SH-SY5Y (cell line): ENCODE measurements around the gene DENND1C.

Experiments used
- GATA2 ChIP-seq: IDR thresholded peaks from 2 replicates; pipeline ENCODE4 v1.6.1; 2011; ENCODE audit warnings: mild to moderate bottlenecking, low read depth, low read length
- GATA3 ChIP-seq: IDR thresholded peaks from 2 replicates; pipeline ENCODE4 v1.6.1; 2011; ENCODE audit warnings: low read depth, mild to moderate bottlenecking, low read length, moderate library complexity

DNA sequence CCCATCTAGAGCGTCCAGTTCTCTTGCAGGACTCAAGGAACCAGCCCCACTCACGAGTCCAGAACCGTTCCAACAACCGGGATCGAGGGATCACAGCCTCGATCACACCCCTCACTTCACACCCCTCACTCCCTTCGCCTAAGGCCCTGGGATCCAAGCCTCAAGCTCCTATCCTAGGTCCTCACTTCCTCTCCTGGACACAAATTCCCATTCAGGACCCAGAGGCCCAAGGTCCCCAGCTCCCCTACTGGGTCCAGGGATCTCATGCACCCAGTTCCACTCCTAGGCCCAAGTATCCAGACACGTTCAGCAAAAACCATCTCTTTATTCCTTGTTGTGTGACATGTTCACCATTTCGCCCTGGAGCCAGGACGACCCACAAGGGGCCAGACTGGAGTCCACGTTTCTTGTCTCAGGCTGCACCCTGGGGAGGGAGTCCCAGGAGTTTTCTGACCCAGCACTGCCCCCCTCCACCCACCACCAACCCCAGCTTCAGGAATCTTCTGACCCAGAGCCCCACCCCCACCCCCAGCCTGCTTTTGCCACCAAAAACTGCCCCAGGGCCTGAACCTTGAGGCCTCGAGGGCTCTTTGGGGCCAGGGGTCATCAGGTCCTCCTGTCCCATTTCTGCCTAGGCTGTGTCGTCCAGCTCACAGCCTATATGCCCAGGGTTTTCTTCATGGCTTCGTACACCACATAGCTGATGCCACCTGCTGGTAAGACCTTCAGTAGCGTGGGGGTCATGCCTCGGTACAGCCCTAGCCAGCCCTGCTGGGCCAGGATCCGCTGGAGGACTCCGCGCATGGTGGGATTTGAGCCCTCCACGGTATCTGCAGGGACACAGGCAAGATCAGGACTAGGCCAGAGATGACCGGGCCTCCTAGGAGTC, 55.6 kb downstream of the DENND1C start:
- TF ChIP-seq GATA2 (no peak), GATA3 (no peak)
